ENCODE data around the gene PCDHB4. TPM values are rescaled to one million over a fixed set of nuclear protein-coding genes. Genes with fewer than 3 reads are reported as not detected.
"Not testable (repeated sequence)": the region's sequence is repeated elsewhere in the genome, so short reads cannot be mapped to it uniquely, and the experiment has no call there.

PCDHB4 gene
- total RNA-seq, 1 donor from 2014 or later: 1.5 TPM

DNA sequence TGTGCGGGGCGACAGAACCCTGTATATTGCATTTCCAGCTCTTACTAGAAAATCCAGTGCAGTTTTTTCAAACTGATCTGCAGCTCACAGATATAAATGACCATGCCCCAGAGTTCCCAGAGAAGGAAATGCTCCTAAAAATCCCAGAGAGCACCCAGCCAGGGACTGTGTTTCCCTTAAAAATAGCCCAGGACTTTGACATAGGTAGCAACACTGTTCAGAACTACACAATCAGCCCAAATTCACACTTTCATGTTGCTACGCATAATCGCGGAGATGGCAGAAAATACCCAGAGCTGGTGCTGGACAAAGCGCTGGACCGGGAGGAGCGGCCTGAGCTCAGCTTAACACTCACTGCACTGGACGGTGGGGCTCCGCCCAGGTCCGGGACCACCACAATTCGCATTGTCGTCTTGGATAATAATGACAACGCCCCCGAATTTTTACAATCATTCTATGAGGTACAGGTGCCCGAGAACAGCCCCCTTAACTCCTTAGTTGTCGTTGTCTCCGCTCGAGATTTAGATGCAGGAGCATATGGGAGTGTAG is 14.2 kb downstream of the PCDHB4 start:
- intact Hi-C loops (cut with DNase I): no loop called here
- DNase-seq (ENCODE audit: missing footprints) (no peak), ATAC-seq (no peak)

DNA sequence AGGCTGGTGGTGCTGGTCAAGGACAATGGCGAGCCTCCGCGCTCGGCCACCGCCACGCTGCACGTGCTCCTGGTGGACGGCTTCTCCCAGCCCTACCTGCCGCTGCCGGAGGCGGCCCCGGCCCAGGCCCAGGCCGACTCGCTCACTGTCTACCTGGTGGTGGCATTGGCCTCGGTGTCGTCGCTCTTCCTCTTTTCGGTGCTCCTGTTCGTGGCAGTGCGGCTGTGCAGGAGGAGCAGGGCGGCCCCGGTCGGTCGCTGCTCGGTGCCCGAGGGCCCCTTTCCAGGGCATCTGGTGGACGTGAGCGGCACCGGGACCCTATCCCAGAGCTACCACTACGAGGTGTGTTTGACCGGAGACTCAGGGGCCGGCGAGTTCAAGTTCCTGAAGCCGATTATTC is 15.7 kb downstream of the PCDHB4 start:
- ATAC-seq; intact Hi-C loops (cut with DNase I): not testable (repeated sequence)
- peak; percentile 40 for DNase-seq (ENCODE audit: missing footprints)

DNA sequence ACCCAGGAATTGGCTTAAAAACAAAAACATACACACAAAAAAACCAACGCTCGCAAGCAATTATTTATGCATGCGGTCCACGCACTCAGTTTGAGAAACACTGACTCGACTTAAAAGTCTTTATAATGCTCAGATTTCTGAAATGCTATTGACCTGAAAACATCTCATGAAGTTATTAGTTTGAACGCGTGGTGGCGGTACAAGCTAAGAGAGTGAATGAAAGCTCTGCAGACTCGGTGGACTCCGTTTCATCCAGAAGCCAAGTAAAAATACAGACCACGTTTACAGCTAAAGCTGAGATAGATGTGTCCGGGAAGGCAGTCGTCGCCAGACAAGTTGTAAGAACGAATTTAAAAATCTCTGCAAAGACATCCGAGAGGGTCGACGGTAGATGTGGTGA is 28.2 kb downstream of the PCDHB4 start, which contains the start of gene PCDHB6:
Gene PCDHB6 (plus strand): TSS at position 246 of the 400 bp plus-strand sequence. CDS start 201 bp downstream, outside the sequence.
- no peak for DNase-seq (ENCODE audit: missing footprints)
- ATAC-seq: no peak
- intact Hi-C loops (cut with DNase I): no loop called here

DNA sequence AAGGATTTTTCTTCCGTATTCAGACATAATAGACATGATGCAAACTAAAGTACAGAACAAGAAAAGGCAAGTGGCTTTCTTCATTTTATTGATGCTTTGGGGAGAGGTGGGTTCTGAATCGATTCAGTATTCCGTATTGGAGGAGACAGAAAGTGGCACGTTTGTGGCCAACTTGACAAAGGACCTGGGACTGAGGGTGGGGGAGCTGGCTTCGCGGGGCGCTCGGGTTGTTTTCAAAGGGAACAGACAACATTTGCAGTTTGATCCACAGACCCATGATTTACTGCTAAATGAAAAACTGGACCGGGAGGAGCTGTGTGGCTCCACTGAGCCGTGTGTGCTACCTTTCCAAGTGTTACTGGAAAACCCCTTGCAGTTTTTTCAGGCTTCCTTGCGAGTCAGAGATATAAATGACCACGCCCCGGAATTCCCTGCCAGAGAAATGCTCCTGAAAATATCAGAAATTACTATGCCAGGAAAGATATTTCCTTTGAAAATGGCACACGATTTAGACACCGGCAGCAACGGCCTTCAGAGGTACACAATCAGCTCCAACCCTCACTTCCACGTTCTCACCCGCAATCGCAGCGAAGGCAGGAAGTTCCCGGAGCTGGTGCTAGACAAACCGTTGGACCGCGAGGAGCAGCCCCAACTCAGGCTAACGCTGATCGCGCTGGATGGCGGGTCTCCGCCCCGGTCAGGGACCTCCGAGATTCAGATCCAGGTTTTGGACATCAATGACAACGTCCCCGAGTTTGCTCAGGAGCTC is 28.8 kb downstream of the PCDHB4 start:
- ATAC-seq: no peak
- intact Hi-C loops (cut with DNase I): no loop called here

DNA sequence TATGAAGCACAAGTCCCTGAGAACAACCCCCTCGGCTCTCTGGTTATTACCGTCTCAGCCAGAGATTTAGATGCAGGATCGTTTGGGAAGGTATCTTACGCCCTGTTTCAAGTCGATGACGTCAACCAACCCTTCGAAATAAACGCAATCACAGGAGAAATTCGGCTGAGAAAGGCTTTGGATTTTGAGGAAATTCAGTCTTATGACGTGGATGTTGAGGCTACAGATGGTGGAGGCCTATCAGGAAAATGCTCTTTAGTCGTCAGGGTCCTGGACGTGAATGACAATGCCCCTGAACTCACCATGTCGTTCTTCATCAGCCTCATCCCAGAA is 29.3 kb downstream of the PCDHB4 start:
- no peak for ATAC-seq
- intact Hi-C loops (cut with DNase I): no loop called here
- no peak for DNase-seq (ENCODE audit: missing footprints)

More for the DNA sequence above, 28.8 kb downstream of the PCDHB4 start:
- DNase-seq (ENCODE audit: missing footprints): peak; percentile 68

DNA sequence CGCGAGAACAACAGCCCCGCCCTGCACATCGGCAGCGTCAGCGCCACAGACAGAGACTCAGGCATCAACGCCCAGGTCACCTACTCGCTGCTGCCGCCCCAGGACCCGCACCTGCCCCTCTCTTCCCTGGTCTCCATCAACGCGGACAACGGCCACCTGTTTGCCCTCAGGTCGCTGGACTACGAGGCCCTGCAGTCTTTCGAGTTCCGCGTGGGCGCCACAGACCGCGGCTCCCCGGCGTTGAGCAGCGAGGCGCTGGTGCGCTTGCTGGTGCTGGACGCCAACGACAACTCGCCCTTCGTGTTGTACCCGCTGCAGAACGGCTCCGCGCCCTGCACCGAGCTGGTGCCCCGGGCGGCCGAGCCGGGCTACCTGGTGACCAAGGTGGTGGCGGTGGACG is 30.0 kb downstream of the PCDHB4 start:
- DNase-seq (ENCODE audit: missing footprints); intact Hi-C loops (cut with DNase I); ATAC-seq: not testable (repeated sequence)

DNA sequence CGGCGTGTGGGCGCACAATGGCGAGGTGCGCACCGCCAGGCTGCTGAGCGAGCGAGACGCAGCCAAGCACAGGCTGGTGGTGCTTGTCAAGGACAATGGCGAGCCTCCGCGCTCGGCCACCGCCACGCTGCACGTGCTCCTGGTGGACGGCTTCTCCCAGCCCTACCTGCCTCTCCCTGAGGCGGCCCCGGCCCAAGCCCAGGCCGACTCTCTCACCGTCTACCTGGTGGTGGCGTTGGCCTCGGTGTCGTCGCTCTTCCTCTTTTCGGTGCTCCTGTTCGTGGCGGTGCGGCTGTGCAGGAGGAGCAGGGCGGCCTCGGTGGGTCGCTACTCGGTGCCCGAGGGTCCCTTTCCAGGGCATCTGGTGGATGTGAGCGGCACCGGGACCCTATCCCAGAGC is 30.5 kb downstream of the PCDHB4 start:
- intact Hi-C loops (cut with DNase I); DNase-seq (ENCODE audit: missing footprints): not testable (repeated sequence)

DNA sequence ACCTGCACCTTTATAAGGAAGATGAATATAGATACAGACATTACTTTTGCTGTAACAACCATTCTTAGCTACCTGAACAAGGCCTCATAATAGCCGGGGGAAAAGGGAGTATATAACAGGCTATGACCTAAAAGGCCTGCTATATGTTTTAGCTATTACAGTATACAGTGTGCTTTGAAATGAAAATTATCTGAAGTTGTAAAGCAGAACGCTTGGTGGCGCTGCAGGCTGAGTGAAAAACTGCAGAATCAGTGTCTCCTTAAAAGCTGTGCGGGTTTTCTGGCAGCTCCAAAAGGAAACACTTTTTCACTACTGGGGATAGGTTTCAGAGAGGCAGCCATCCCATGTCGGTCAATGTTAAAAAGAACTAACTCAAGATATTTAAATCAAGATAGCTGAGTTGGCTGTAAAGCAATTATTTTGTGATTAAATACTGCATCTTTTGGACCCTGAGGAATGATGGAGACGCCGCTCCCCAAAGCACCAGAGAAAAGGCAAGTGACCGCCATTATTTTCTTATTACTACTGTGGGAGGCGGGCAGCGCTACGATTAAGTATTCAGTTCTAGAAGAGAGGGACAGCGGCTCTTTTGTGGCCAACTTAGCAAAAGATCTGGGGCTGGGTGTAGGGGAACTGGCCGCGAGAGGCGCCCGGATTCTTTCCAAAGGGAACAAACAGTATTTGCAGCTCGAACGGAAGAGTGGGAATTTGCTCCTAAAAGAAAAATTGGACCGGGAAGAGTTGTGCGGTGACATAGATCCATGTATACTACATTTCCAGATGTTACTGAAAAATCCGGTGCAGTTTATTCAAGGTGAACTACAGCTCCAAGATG is 34.1 kb downstream of the PCDHB4 start:
- intact Hi-C loops (cut with DNase I): no loop called here
- DNase-seq (ENCODE audit: missing footprints): no peak
- ATAC-seq: no peak

More for the DNA sequence above, 30.5 kb downstream of the PCDHB4 start:
- ATAC-seq: not testable (repeated sequence)

DNA sequence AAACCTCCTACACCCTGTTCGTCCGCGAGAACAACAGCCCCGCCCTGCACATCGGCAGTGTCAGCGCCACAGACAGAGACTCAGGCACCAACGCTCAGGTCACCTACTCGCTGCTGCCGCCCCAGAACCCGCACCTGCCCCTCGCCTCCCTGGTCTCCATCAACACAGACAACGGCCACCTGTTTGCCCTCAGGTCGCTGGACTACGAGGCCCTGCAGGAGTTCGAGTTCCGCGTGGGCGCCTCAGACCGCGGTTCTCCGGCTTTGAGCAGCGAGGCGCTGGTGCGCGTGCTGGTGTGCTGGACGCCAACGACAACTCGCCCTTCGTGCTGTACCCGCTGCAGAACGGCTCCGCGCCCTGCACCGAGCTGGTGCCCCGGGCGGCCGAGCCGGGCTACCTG is 35.7 kb downstream of the PCDHB4 start:
- intact Hi-C loops (cut with DNase I); ATAC-seq; DNase-seq (ENCODE audit: missing footprints): not testable (repeated sequence)

DNA sequence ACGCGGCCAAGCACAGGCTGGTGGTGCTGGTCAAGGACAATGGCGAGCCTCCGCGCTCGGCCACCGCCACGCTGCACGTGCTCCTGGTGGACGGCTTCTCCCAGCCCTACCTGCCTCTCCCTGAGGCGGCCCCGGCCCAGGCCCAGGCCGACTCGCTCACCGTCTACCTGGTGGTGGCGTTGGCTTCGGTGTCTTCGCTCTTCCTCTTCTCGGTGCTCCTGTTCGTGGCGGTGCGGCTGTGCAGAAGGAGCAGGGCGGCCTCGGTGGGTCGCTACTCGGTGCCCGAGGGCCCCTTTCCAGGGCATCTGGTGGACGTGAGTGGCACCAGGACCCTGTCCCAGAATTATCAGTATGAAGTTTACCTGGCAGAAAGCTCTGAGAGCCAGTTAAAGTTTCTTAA is 36.3 kb downstream of the PCDHB4 start:
- ATAC-seq; DNase-seq (ENCODE audit: missing footprints); intact Hi-C loops (cut with DNase I): not testable (repeated sequence)

DNA sequence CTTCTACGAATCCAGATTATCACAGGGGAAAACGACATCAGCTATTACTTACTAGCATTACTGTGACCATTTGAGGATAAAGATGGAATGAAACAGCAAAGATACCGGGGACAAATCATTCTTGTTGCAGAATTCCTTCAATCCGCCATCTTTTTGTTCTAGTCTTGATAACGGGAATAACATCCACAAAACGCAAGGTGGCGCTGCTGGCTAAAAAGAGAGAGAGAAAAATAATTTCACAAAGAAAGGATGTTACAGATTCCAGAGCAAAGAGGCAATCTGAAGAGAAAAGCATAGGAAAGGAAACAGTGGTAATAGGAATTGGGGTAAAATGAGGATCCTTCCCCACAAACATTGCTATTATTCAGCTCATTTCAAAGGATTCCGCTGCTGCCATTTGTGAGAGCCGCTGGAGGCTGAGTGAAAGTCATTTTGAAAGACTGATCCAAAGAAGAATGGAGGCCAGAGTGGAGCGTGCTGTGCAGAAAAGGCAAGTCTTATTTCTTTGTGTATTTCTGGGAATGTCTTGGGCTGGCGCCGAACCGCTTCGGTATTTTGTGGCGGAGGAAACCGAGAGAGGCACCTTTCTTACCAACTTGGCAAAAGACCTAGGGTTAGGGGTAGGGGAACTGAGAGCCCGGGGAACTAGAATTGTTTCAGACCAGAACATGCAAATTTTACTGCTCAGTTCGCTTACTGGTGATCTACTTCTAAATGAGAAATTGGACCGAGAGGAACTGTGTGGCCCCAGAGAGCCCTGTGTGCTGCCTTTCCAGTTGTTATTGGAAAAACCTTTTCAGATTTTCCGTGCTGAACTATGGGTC is 51.0 kb downstream of the PCDHB4 start, which contains the start of gene PCDHB7:
Gene PCDHB7 (plus strand): TSS at position 264 of the 824 bp plus-strand sequence. CDS start 192 bp downstream, at position 456.
- intact Hi-C loops (cut with DNase I): no loop called here
- DNase-seq (ENCODE audit: missing footprints): no peak

DNA sequence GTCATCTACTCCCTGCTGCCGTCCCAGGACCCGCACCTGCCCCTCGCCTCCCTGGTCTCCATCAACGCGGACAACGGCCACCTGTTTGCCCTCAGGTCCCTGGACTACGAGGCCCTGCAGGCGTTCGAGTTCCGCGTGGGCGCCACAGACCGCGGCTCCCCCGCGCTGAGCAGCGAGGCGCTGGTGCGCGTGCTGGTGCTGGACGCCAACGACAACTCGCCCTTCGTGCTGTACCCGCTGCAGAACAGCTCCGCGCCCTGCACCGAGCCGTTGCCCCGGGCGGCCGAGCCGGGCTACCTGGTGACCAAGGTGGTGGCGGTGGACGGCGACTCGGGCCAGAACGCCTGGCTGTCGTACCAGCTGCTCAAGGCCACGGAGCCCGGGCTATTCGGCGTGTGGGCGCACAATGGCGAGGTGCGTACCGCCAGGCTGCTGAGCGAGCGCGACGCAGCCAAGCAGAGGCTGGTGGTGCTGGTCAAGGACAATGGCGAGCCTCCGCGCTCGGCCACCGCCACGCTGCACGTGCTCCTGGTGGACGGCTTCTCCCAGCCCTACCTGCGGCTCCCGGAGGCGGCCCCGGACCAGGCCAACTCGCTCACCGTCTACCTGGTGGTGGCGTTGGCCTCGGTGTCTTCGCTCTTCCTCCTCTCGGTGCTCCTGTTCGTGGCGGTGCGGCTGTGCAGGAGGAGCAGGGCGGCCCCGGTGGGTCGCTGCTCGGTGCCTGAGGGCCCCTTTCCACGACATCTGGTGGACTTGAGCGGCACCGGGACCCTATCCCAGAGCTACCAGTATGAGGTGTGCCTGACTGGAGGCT is 52.9 kb downstream of the PCDHB4 start:
- DNase-seq (ENCODE audit: missing footprints); intact Hi-C loops (cut with DNase I); ATAC-seq: not testable (repeated sequence)

More for the DNA sequence above, 51.0 kb downstream of the PCDHB4 start, which contains the start of gene PCDHB7:
- ATAC-seq: no peak

Other genes starting within 250 kb of the PCDHB4 start
- not detected for gene PCDHA12, start 246.5 kb upstream of the PCDHB4 start, total RNA-seq
- not detected for gene PCDHA13, start 239.7 kb upstream of the PCDHB4 start, total RNA-seq
- 0.11 TPM for gene PCDHAC1, start 195.5 kb upstream of the PCDHB4 start, total RNA-seq
- 0.30 TPM for gene PCDHAC2, start 155.3 kb upstream of the PCDHB4 start, total RNA-seq
- gene PCDHB1, start 70.4 kb upstream of the PCDHB4 start, total RNA-seq: not detected
- gene PCDHB2, start 27.2 kb upstream of the PCDHB4 start, total RNA-seq: 1.7 TPM
- gene PCDHB3, start 21.3 kb upstream of the PCDHB4 start, total RNA-seq: 0.70 TPM
- gene PCDHB5, start 13.4 kb downstream of the PCDHB4 start, total RNA-seq: 1.6 TPM
- 0.51 TPM for gene PCDHB6, start 28.2 kb downstream of the PCDHB4 start, total RNA-seq
- gene PCDHB7, start 50.8 kb downstream of the PCDHB4 start, total RNA-seq: 0.87 TPM
- 2.2 TPM for gene PCDHB8, start 56.0 kb downstream of the PCDHB4 start, total RNA-seq
- gene PCDHB16, start 60.6 kb downstream of the PCDHB4 start, total RNA-seq: 2.5 TPM
- 1.3 TPM for gene PCDHB9, start 65.3 kb downstream of the PCDHB4 start, total RNA-seq
- 0.84 TPM for gene PCDHB10, start 70.5 kb downstream of the PCDHB4 start, total RNA-seq
- gene PCDHB11, start 77.8 kb downstream of the PCDHB4 start, total RNA-seq: 0.81 TPM
- 1.3 TPM for gene PCDHB12, start 86.9 kb downstream of the PCDHB4 start, total RNA-seq
- 2.6 TPM for gene PCDHB13, start 92.1 kb downstream of the PCDHB4 start, total RNA-seq
- 4.1 TPM for gene PCDHB14, start 101.5 kb downstream of the PCDHB4 start, total RNA-seq
- gene PCDHB15, start 123.6 kb downstream of the PCDHB4 start, total RNA-seq: 5.8 TPM
- not detected for gene SLC25A2, start 182.2 kb downstream of the PCDHB4 start, total RNA-seq
- 101 TPM for gene TAF7, start 199.0 kb downstream of the PCDHB4 start, total RNA-seq
- 3.2 TPM for gene PCDHGA1, start 208.7 kb downstream of the PCDHB4 start, total RNA-seq
- 6.2 TPM for gene PCDHGA2, start 216.9 kb downstream of the PCDHB4 start, total RNA-seq
- gene PCDHGA3, start 222.0 kb downstream of the PCDHB4 start, total RNA-seq: 9.8 TPM
- 6.7 TPM for gene PCDHGB1, start 228.3 kb downstream of the PCDHB4 start, total RNA-seq
- gene PCDHGA4, start 233.2 kb downstream of the PCDHB4 start, total RNA-seq: 7.8 TPM
- gene PCDHGB2, start 238.2 kb downstream of the PCDHB4 start, total RNA-seq: 8.3 TPM
- 5.7 TPM for gene PCDHGA5, start 242.3 kb downstream of the PCDHB4 start, total RNA-seq
- gene PCDHGB3, start 248.4 kb downstream of the PCDHB4 start, total RNA-seq: 7.3 TPM

All from Right ventricle myocardium inferior (tissue), 1 donor.